Brain microvascular endothelial cell (primary cell): ENCODE data around the gene CORO7.

Source experiments
- DNase-seq: peaks from one replicate; pipeline ENCODE4 v3.0.0-alpha.2; 2020
- H3K27ac ChIP-seq: fragments of 250-450 bp; sonication (Bioruptor Pico); 2 replicates; pipeline ENCODE4 v1.5.1; 2020; ENCODE audit warnings: mild to moderate bottlenecking, moderate library complexity
- H3K27me3 ChIP-seq: fragments of 250-450 bp; sonication (Bioruptor Pico); replicated peaks from 2 replicates; pipeline ENCODE4 v1.5.1; 2020; ENCODE audit warnings: mild to moderate bottlenecking
- H3K36me3 ChIP-seq: fragments of 250-450 bp; sonication (Bioruptor Pico); replicated peaks from 2 replicates; pipeline ENCODE4 v1.5.1; 2020; ENCODE audit warnings: mild to moderate bottlenecking
- H3K4me3 ChIP-seq: 2 replicates; pipeline ENCODE4 v1.5.1; 2011; ENCODE audit warnings: low read depth, mild to moderate bottlenecking, control low read depth, low read length, moderate library complexity
- in situ Hi-C: cut with HindIII; loops from 2 replicates; pipeline ENCODE4 v1.10.0; 2017; ENCODE audit warnings: low sequenced_read_pairs, low pct_ligation_motif_present
- TF ChIP-seq, protein P1 (sequence below): IDR thresholded peaks from 2 replicates; pipeline ENCODE4 v1.5.1; 2011; ENCODE audit warnings: low read depth, mild to moderate bottlenecking, moderate library complexity, low read length, control low read depth, inconsistent platforms; ENCODE audit errors: missing control alignments

The CORO7 gene

DNA sequence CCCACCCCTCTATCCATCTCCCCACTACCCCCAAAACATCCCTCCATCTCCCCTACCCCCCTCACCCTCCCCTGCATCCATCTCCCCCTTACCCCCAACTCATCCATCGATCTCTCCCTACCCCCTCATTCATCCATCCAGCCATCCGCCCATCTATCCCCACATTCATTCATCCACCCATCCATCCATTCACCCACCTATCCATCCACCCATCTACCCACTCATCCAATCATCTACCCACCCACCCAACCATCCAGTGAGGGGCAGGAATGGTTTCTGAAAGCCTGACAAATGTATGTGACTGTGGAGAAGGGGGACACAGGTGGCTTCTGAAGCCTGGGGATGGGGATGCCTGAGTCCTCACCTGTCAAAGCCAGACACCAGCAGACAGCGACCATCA, 56.5 kb downstream of the CORO7 start:
- TF ChIP-seq, protein P1, sequence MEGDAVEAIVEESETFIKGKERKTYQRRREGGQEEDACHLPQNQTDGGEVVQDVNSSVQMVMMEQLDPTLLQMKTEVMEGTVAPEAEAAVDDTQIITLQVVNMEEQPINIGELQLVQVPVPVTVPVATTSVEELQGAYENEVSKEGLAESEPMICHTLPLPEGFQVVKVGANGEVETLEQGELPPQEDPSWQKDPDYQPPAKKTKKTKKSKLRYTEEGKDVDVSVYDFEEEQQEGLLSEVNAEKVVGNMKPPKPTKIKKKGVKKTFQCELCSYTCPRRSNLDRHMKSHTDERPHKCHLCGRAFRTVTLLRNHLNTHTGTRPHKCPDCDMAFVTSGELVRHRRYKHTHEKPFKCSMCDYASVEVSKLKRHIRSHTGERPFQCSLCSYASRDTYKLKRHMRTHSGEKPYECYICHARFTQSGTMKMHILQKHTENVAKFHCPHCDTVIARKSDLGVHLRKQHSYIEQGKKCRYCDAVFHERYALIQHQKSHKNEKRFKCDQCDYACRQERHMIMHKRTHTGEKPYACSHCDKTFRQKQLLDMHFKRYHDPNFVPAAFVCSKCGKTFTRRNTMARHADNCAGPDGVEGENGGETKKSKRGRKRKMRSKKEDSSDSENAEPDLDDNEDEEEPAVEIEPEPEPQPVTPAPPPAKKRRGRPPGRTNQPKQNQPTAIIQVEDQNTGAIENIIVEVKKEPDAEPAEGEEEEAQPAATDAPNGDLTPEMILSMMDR, result no peak
- no peaks in the 10 kb centered on the region for H3K27me3 ChIP-seq
- DNase-seq, result no peak
- peaks cover 6% of the 10 kb centered on the region for H3K36me3 ChIP-seq
- in situ Hi-C loops, result no loop called here
- no peak overlapping the region for H3K4me3 ChIP-seq
- H3K27ac ChIP-seq, result no peak overlapping the region

DNA sequence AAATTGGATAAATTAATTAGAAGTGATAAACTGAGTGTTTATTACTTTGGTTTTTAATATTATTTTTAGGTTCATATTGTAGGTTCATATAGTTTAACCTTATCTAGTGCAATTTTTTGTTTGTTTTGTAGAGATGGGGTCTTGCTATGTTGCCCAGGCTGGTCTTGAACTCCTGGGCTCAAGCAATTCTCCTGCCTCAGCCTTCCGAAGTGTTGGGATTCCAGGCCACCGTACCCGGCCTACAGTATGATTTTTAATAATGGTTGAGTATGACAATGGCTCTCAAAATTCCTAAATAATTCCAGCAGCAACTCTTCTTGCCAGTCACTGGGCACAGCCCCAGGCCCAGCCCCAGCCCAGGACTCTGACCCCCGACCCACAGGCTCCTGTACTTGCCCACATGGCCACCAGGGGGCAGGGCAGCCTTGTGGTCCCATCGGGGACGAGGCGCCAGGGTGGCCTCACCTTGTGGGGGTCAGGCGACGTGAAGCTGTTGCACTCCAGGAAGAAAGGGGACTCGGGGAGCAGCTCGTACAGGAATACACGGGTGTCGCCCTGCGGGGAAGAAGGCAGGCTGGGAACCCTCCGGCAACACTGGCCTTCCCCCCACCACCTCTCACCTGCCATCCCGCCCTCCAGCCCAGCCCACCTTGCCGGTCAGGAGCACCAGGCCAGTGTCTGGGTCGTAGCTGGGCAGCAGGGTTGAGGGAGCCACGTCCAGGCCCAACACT, 57.4 kb downstream of the CORO7 start:
- Histone ChIP-seq H3K4me3 (no peak overlapping the region), H3K27ac (no peak overlapping the region), H3K27me3 (no peaks in the 10 kb centered on the region), H3K36me3 (no peaks in the 10 kb centered on the region)
- no peak for DNase-seq
- TF ChIP-seq, protein P1, result peak; percentile 94
- in situ Hi-C loops, result no loop called here

DNA sequence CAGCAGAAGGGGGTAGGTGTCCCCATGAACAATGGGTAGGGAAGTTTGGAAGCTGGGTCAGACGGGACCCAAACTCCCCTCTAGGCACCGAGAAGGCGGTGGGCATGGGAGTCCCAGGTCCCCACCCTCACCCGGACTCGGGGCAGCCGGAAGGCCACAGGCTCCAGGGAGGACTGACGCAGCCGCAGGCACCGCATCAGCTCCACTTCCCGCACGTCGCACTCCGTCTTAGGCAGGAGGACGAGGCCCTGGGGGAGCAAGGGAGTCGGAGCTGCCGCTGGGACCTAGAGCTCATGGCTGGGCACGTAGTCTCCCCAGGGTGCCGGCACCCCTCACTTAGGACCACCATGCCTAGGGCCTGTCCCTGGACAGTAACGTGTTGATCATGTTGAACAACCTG, 58.2 kb downstream of the CORO7 start:
- no peak for DNase-seq
- Histone ChIP-seq H3K27ac (no peak overlapping the region), H3K4me3 (no peak overlapping the region), H3K36me3 (no peaks in the 10 kb centered on the region), H3K27me3 (no peaks in the 10 kb centered on the region)
- TF ChIP-seq, protein P1, result no peak
- in situ Hi-C loops, result no loop called here

DNA sequence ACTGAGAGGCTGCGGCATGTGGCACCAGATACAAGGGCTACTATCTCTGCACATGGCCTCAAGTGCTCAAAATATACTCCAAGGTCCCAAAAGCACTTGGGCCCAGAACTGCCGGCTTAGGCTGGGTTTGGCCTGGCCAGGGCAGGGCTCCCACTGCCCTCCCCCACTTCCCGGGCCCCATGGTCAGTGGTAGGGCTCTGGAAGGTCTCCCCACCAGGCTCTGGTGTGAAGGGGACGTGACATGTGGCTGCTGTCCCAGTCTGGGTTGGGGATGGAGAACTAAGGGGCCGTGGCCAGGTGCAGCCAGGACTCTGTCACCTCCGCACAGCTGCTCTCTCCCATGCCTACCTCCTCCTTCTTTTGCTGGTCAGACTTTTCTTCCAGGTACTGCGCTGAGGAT, 59.6 kb downstream of the CORO7 start:
- Histone ChIP-seq H3K4me3 (no peak overlapping the region), H3K36me3 (no peaks in the 10 kb centered on the region)
- DNase-seq, result no peak

DNA sequence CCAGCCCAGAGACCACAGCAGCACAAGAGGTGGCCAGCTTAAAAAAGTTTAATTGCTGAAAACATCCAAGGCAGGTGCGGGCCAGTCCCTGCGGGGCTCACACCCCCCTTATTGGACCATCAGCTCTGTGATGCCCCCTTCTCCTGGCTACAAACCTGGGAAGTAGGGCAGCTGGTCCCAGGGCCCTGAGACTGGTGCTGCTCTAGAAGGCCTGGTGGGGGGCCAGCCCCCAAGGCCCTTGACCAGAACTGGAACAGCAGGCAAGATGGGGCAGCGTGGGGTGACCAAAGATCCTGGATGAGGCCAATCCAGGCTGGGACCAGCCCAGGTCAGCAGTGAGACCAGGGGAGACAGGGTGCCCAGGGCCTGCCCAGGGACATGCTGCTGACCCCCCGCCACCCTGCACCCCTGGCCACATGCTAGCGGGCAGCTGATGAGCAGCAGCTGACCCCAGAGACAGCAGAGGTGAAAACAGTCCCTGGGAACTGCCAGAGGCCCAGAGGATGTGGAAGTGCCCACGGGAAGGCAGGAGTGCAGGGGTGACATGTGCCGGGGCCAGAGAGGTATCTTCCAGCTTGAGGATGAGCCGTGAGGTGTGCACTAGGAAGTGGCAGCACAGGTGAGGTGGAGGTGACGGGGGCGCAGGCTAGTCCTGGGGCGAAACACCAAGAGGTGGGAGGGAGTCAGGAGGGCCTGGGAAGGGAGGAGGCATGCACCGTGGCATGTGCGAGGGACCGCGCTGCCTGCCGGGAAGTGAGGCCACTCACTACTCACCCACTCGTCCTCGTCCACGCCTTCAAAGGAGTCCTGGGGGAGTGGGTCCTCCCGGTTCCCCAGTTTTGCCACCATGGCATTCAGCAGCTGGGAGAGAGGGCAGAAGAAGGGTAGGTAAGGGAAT, 61.6 kb downstream of the CORO7 start:
- no peaks in the 10 kb centered on the region for H3K27me3 ChIP-seq
- no peaks in the 10 kb centered on the region for H3K36me3 ChIP-seq
- TF ChIP-seq, protein P1, result no peak
- in situ Hi-C loops, result no loop called here
- no peak overlapping the region for H3K27ac ChIP-seq
- no peak for DNase-seq
- H3K4me3 ChIP-seq, result no peak overlapping the region

More for the DNA sequence above, 59.6 kb downstream of the CORO7 start:
- H3K27me3 ChIP-seq, result no peaks in the 10 kb centered on the region
- in situ Hi-C loops, result no loop called here
- TF ChIP-seq, protein P1, result no peak
- H3K27ac ChIP-seq, result no peak overlapping the region
